ENCODE measurements around the gene FAM13A.
A peak's percentile ranks its signal among the peaks of the same experiment; 100 is the strongest.

The FAM13A gene

DNA sequence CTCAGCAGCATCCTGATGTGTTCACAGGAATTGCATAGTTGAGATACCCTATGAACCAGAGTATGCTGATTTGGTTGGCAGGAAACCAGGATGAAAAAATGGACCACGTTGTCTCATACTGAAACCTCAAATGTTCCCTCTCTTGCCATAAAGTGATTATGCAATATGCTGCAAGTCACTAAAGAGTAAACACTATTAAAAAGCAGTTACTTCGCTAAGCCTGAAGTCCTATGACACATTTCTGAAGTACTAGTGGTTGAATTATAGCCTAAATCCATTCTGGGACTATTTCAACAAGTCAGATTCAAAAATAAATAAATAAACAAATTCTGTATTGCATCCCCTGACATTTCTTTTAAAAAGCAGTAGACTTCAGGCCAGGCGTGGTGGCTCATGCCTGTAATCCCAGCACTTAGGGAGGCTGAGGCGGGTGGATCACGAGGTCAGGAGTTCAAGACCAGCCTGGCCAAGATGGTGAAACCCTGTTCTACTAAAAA, 253.3 kb downstream of the FAM13A start:
- Mint-ChIP-seq H3K4me1 (peaks cover 22% of the 10 kb centered on the region), H3K9me3 (no peaks in the 10 kb centered on the region), H3K27ac (peak overlapping the region in 1 of 2 donors; percentile 97), H3K27me3 (no peaks in the 10 kb centered on the region), H3K4me3 (peak overlapping the region; percentile 37 to 46)
- ATAC-seq: peak; percentile 88
- DNase-seq: peak; percentile 51 to 62

DNA sequence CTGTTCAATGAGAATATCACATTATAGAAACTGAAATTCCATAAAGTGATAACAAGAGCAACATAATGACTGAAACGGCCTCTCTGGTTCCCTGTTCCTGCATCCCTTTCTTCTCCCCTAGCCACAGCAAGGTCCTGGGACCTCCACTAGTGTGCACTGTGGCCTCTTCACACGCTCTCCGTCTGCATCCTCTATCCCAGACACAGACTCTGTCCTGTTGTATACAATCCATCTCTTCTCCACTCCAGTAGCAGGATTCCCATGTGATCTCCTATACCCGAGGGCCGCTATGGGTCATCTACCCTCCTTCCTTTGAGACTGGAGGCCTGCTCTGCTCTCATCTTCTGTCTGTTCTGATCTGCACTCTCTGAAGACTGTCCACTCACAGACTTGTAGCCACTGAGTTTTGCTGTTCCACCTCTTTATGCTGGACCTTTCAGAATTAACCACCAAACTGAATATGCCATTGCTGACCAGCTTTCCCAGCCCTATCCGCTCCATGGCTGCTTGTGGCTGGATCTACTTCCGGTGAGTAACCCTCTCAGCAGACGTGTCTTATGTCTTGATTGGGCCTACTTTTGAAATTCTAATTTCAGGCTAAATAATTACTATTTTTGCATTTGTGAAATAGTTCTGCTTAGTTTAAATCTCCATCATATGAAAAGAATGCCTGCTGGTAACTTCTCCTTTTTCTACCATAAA, 254.2 kb downstream of the FAM13A start:
- H3K27ac Mint-ChIP-seq: peak overlapping the region; percentile 37 to 93
- H3K4me3 Mint-ChIP-seq: no peak overlapping the region
- DNase-seq (no peak), ATAC-seq (no peak)
- H3K9me3 Mint-ChIP-seq: no peaks in the 10 kb centered on the region
- peaks cover 8% of the 10 kb centered on the region for H3K27me3 Mint-ChIP-seq
- H3K4me1 Mint-ChIP-seq: peaks cover 24% of the 10 kb centered on the region

DNA sequence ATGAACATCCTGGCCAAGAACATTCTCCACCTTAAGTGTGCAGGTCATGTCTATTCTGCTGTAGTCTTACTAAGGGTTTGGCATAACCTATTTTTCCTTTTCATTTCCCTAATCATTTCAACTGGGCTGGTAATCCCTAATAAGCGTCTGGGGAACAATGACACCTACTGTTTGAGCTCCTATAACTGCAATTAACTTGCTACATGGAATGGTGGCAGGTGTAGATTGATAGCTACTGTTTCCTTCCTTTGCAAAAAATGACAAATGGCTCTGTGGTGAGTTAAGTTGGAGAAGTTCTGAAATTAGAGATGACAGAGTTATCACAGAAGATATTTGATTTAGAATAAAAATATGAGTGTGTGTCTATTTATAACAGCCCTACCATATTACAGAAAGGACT, 254.8 kb downstream of the FAM13A start:
- DNase-seq (no peak), ATAC-seq (no peak)
- peak overlapping the region; percentile 34 to 93 for H3K27ac Mint-ChIP-seq
- peaks cover 29% of the 10 kb centered on the region for H3K4me1 Mint-ChIP-seq
- no peak overlapping the region for H3K4me3 Mint-ChIP-seq
- H3K9me3 Mint-ChIP-seq: no peaks in the 10 kb centered on the region
- H3K27me3 Mint-ChIP-seq: peaks cover 14% of the 10 kb centered on the region

DNA sequence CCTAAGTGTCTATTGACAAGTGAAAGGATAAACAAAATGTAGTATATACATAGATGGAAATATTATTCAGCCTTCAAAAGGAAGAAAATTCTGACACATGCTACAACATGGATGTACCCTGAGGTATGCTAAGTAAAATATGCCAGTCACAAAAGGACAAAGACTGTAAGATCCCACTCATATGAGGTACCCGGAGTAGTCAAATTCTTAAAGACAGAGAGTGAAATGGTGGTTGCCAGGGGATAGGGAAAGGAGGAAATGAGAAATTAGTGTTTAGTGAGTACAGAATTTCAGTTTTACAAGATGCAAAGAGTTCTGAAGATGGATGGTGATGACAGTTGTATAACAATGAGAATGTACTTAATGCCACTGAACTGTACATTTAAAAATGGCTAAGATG, 257.1 kb downstream of the FAM13A start:
- Mint-ChIP-seq H3K4me3 (no peak overlapping the region), H3K4me1 (peaks cover 28% of the 10 kb centered on the region), H3K27me3 (peaks cover 15% of the 10 kb centered on the region), H3K9me3 (no peaks in the 10 kb centered on the region), H3K27ac (no peak overlapping the region)
- ATAC-seq (peak; percentile 35), DNase-seq (no peak)

DNA sequence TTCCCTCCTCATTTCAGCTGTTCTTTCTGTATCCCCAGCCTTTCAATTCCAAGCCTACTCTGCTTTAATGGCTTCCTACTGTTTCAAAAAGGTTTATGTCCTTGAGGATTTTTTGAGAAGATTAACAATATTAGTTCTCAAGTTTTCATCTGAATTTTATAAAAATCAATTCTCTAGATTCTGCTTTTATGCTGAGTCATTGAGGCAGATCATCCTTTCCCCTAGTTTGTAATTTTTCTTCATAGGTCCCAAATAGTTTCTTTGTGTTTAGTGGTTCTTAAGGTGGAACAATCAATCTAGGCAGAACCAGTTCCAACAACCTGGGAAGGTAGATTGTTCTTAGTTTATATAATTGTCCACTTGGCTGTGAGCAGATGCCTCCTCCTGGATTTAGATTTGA, 259.3 kb downstream of the FAM13A start:
- Mint-ChIP-seq H3K27ac (no peak overlapping the region), H3K9me3 (no peaks in the 10 kb centered on the region), H3K4me3 (no peak overlapping the region), H3K4me1 (peaks cover 26% of the 10 kb centered on the region), H3K27me3 (peaks cover 15% of the 10 kb centered on the region)
- ATAC-seq (no peak), DNase-seq (no peak)

DNA sequence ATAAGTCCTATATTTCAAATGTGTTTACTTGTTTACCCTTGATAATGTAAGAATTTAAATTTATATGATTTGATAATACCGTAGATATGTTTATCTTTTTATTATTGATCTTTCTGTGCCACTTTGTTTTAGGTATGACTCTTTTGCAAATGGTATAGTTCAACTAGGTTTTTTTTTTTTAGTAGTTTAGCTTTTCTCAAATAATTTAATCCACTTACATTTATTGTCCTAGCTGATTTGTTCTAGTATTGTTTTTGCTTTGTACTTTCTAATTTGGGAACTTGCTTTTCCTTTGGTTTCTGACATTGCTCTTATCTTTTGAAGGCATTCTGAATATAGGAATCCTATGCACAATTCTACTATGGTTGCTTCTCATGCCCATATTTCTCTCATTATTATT, 260.4 kb downstream of the FAM13A start:
- Mint-ChIP-seq H3K4me3 (no peak overlapping the region), H3K27me3 (peaks cover 15% of the 10 kb centered on the region), H3K9me3 (no peaks in the 10 kb centered on the region), H3K4me1 (peaks cover 34% of the 10 kb centered on the region), H3K27ac (no peak overlapping the region)
- no peak for DNase-seq
- no peak for ATAC-seq

DNA sequence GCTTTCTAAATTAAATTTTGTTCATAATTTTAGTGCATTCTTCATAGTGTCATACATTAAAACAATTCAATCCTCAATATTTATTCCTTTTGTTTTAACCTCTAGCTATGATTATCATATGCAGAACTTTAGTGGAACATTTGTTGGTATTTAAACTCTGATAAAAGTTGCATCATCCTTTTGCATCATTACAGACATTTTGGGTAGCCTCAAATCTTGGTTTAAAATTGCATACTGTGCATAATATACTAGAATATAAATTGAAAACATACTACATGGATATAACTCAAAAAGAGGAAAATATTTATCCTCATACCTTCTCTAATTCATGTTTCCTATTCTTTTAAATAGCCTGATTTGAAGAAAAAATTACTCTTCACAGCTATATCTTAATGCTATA, 262.0 kb downstream of the FAM13A start:
- no peaks in the 10 kb centered on the region for H3K9me3 Mint-ChIP-seq
- H3K4me3 Mint-ChIP-seq: no peak overlapping the region
- peaks cover 15% of the 10 kb centered on the region for H3K27me3 Mint-ChIP-seq
- DNase-seq (no peak), ATAC-seq (no peak)
- H3K4me1 Mint-ChIP-seq: peaks cover 34% of the 10 kb centered on the region
- no peak overlapping the region for H3K27ac Mint-ChIP-seq

DNA sequence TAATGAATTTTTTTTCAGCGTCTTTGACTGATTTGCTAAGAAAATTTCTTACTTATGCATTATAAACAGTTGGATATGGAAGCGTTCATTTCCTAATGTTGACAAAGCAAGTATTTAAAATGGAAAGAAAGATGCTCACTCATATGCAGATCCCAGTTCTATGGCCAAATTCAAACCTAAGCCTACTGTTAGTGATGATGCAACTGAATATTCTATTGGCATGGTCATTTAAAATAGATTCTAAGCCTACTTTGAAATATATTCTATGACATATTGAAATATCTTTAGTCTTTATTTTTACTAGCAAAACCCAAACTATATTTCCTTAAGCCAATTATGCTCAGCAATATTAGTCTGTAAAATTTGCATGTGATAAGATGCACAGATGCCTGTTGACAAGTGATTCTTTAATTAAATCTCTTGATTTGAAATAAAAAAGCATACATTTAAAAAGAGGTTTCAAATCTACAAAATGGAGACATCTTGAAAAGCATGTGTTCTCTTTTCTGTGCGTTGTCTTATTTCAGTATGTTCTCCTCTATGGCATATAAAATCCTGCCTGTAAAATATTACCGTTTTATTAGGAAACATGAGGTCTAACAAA, 262.8 kb downstream of the FAM13A start:
- H3K4me3 Mint-ChIP-seq: no peak overlapping the region
- DNase-seq: no peak
- ATAC-seq: no peak
- H3K4me1 Mint-ChIP-seq: peaks cover 30% of the 10 kb centered on the region
- no peak overlapping the region for H3K27ac Mint-ChIP-seq
- H3K9me3 Mint-ChIP-seq: no peaks in the 10 kb centered on the region
- H3K27me3 Mint-ChIP-seq: peaks cover 15% of the 10 kb centered on the region

DNA sequence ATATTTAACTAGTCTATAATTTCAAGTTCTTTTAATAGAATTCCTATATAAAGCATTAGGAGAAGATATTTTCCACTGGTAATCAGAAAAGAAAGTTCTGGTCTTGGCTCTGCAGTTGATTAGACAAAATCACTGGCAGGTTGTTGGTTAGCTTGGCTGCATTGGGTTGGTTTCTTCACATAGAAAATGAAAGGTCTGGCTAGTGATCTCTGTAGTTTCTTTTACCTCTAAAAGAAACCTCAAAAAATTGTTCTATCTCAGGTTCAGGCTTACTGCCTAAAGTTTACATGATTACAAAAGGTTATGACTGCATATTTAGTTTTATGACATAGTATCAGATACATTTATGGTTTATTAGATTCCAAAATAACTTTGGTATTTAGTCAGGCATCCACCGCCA, 263.5 kb downstream of the FAM13A start:
- no peaks in the 10 kb centered on the region for H3K9me3 Mint-ChIP-seq
- peak; percentile 79 for ATAC-seq
- peak overlapping the region in 1 of 2 donors; percentile 44 for H3K4me3 Mint-ChIP-seq
- DNase-seq: peak in 1 of 2 donors; percentile 35
- peak overlapping the region in 1 of 2 donors; percentile 38 for H3K27ac Mint-ChIP-seq
- H3K4me1 Mint-ChIP-seq: peaks cover 30% of the 10 kb centered on the region
- peaks cover 15% of the 10 kb centered on the region for H3K27me3 Mint-ChIP-seq

DNA sequence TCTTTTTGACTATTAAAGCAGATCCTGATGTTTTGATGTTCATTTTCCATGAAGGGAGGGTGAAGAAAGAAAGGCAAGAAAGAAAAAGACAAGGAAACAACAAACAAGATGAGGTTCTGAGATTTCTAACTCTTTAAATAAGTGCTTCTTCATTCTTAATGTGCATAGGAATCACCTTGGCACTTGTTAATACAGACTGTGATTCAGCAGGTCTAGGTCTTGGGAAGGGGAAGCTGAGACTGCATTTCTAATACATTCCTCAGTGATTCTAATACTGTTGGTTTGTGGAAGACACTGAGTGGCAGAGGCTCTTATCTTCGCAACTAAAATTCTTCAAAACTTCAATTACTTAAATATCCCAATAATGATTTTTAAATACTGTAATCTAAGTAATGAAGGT, 264.2 kb downstream of the FAM13A start:
- Mint-ChIP-seq H3K9me3 (no peaks in the 10 kb centered on the region), H3K27me3 (peaks cover 8% of the 10 kb centered on the region), H3K27ac (no peak overlapping the region), H3K4me3 (peak overlapping the region in 1 of 2 donors; percentile 56), H3K4me1 (peaks cover 30% of the 10 kb centered on the region)
- ATAC-seq (no peak), DNase-seq (no peak)

DNA sequence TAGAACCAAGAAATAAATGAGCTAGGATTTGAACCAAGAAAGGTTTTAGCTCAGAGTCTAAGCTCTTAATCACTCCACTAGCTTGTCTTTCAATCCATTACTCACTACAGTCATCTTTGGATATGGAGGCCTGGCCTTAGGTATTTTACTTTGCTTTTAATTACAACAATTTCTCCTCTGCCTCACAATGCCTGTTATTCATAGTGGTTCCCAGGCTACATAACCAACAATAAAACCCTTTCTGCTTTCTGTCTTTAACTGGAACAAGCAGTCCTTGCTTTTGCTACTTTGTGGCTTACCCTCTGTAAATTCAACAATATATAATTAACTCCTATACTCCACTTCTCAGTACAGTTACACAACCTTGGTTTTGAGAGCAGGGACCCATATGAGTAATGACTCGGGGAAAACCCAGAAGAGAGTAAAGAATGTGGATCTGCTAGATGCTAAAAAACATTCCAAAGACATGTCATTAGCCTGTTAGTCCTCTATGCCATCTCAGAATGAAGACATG, 264.7 kb downstream of the FAM13A start:
- no peaks in the 10 kb centered on the region for H3K9me3 Mint-ChIP-seq
- ATAC-seq: peak; percentile 93
- peak in 1 of 2 donors; percentile 15 for DNase-seq
- peak overlapping the region in 1 of 2 donors; percentile 38 for H3K27ac Mint-ChIP-seq
- peaks cover 3% of the 10 kb centered on the region for H3K27me3 Mint-ChIP-seq
- H3K4me3 Mint-ChIP-seq: peak overlapping the region in 1 of 2 donors; percentile 56
- peaks cover 25% of the 10 kb centered on the region for H3K4me1 Mint-ChIP-seq

DNA sequence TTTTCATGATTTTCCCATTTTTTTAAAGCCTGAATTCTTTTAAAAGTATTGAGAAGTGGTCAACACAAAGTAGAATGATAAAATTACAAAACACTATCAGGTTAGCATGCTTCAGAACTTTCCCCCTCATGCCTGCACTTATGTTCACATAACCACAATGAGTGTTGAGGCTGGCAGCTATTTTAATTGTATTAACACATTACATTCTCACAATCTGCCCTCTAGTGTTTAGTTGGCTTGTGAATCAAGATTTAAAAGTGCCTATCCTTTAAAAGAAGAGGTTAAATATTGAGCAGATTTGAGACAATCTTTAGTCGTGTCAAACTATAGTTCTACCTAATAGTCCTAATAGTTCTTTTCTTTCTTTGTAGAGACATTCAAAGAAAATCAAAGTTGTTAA, 265.7 kb downstream of the FAM13A start:
- H3K4me1 Mint-ChIP-seq: peaks cover 24% of the 10 kb centered on the region

DNA sequence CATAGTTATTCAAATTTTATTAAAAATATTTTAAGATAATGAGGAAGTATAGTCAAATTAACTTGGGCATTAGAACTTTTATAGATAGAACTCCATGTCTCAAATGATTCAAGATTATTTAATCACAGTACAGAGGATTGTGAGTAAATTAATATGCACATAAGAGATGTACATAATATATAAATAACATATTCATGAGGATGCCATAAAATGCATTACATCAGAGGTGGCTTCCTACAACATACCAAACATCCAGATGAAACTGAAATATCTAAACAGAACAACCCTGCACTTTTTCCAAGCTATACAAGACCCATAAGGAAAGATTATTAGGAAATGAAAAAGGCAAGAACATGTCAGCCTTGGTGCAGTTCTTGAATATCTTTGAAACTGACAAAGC, 268.1 kb downstream of the FAM13A start:
- Mint-ChIP-seq H3K4me3 (no peak overlapping the region), H3K9me3 (no peaks in the 10 kb centered on the region), H3K4me1 (peaks cover 24% of the 10 kb centered on the region), H3K27me3 (no peaks in the 10 kb centered on the region), H3K27ac (no peak overlapping the region)
- DNase-seq (no peak), ATAC-seq (no peak)

More for the DNA sequence above, 265.7 kb downstream of the FAM13A start:
- Mint-ChIP-seq H3K4me3 (no peak overlapping the region), H3K9me3 (no peaks in the 10 kb centered on the region), H3K27me3 (no peaks in the 10 kb centered on the region), H3K27ac (no peak overlapping the region)
- DNase-seq (no peak), ATAC-seq (no peak)

DNA sequence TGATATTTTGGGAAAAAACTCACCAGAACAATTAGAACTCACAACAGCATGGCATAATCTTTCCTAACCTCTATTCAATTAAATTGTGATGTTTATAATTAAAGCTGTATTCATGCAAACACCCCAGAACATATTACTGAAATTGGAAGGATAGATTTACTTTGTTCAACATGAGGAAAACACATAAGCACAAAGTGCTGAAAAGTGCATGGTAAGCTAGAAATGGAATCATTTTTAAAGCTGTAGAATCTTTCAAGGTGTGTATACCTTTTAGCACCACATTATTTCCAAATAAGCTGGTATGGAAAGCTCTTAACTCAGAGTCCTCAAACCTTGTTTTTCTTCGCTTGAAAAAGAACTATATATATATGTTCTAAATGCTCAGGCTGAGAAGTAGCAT, 268.6 kb downstream of the FAM13A start:
- H3K4me1 Mint-ChIP-seq: peaks cover 19% of the 10 kb centered on the region
- H3K4me3 Mint-ChIP-seq: no peak overlapping the region
- H3K27ac Mint-ChIP-seq: no peak overlapping the region
- no peak for DNase-seq
- H3K27me3 Mint-ChIP-seq: no peaks in the 10 kb centered on the region
- no peak for ATAC-seq
- H3K9me3 Mint-ChIP-seq: no peaks in the 10 kb centered on the region

DNA sequence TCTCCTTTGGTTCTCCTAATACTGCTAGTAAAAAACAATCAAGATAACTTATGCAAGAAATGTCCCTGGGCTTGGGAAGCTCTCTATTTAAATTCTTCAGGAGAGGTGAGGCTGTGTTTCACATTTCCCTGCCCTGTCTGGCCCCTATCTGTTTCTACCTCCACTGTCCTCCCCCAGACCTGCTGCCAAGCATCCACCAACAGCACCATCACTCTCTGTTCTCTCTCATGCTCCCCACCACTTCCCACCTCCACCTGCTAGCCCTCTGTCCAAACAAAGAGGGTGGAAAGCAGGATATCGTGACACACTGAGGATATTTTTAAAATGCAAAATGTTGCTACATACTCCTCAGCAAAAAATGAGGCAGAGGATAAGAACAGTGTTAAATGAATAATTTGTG, 271.0 kb downstream of the FAM13A start:
- DNase-seq (no peak), ATAC-seq (no peak)
- no peaks in the 10 kb centered on the region for H3K27me3 Mint-ChIP-seq
- H3K4me3 Mint-ChIP-seq: no peak overlapping the region
- H3K9me3 Mint-ChIP-seq: no peaks in the 10 kb centered on the region
- H3K4me1 Mint-ChIP-seq: no peaks in the 10 kb centered on the region
- no peak overlapping the region for H3K27ac Mint-ChIP-seq

DNA sequence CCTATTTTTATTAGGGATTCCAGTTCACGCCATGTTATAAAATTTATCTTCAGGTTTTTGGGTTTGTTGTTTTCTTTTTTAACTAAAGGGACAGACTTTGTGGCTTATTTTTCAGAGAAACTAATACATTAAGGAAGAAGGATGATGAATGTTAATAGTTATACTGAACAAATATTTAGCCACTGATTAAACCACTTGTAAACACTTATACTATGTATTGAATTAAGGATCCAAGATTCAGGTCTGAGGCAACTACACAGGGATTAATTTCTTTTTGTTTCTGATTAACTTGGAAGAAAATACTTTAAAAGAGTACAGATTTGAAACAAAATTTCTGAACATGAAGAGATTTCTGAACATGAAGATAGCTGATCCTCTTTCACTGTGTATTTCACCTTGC, 276.6 kb downstream of the FAM13A start:
- ATAC-seq: no peak
- Mint-ChIP-seq H3K4me1 (no peaks in the 10 kb centered on the region), H3K27me3 (no peaks in the 10 kb centered on the region), H3K27ac (no peak overlapping the region), H3K9me3 (no peaks in the 10 kb centered on the region), H3K4me3 (no peak overlapping the region)
- no peak for DNase-seq

Data from stimulated activated naive CD8-positive, alpha-beta T cell treated with anti-CD3 and anti-CD28 coated beads, Interleukin-15, amount 100 ng/mL, for 72 hours (primary cell).